HepG2 (cell line): Measurements from ENCODE around the gene WNT3A. TPM values are rescaled to one million over a fixed set of nuclear protein-coding genes. Genes with fewer than 3 reads are reported as not detected.
A peak's percentile ranks its signal among the peaks of the same experiment; 100 is the strongest.

Experiments used
- ATAC-seq: fragments of 200-7000 bp; cut with Tn5 transposase; 3 replicates; pipeline ENCODE4 v1.9.1; 2020; ENCODE audit warnings: mild to moderate bottlenecking, moderate library complexity
- BruUV-seq: library from RNA; stranded (reverse); fragments of 400-500 nt; replicated peaks from 2 replicates; lab custom pipeline; 2021; lab: Mats Ljungman, UMichigan
- CTCF ChIA-PET: fragments of 300-600 bp; formaldehyde crosslinking; extraction: SDS; loops from one replicate; lab custom pipeline; 2021; ENCODE audit warnings: low total read pairs, inconsistent platforms, low intra/inter-chr PET ratio; lab: Yijun Ruan, JAX
- POLR2A ChIA-PET: fragments of 350-600 bp; sonication (Branson Sonifier 250); formaldehyde crosslinking; loops from one replicate; lab custom pipeline; 2020; ENCODE audit warnings: antibody characterized with exemption, inconsistent platforms; lab: Yijun Ruan, JAX
- DNase-seq: peaks from one replicate; pipeline ENCODE4 v3.0.0-alpha.2; 2015; ENCODE audit warnings: low spot score
- FAIRE-seq: peaks from 3 replicates; lab custom pipeline; 2011; peaks lifted over from hg19 to GRCh38; lab: Jason Lieb, UNC
- H2AFZ ChIP-seq: one replicate; pipeline ENCODE4 v1.6.1; 2011; ENCODE audit warnings: low read length, inconsistent platforms
- H3K27ac ChIP-seq: fragments of 300-600 bp; 3 replicates; pipeline ENCODE4 v1.8.0; 2011; ENCODE audit warnings: mixed run types, mild to moderate bottlenecking, mixed read lengths, low read length, inconsistent platforms; ENCODE audit not compliant: insufficient read depth; ENCODE audit errors: extremely low read length
- H3K27me3 ChIP-seq, 2 experiments: fragments of 200-600 bp in 1 of 2; 2 replicates in 1 of 2; 3 replicates in 1 of 2; pipeline versions ENCODE4 v1.6.0 to v1.8.0; 2011; ENCODE audit warnings: low read length in 2 of 2, mild to moderate bottlenecking in 2 of 2, moderate library complexity in 2 of 2, inconsistent platforms in 1 of 2; ENCODE audit not compliant: insufficient read depth in 2 of 2, control insufficient read depth in 1 of 2
- H3K36me3 ChIP-seq, 2 experiments: fragments of 200-600 bp in 1 of 2; replicated peaks in 1 of 2; 2 replicates in 1 of 2; 3 replicates in 1 of 2; pipeline versions ENCODE4 v1.5.1 to v1.8.0; 2011; ENCODE audit warnings: low read length in 2 of 2, inconsistent platforms in 1 of 2; ENCODE audit not compliant: insufficient read depth in 2 of 2, control insufficient read depth in 1 of 2
- H3K4me1 ChIP-seq: 2 replicates; pipeline ENCODE4 v1.5.1; 2012; ENCODE audit warnings: low read length, inconsistent platforms; ENCODE audit not compliant: insufficient read depth
- H3K4me2 ChIP-seq: 2 replicates; pipeline ENCODE4 v1.6.0; 2011; ENCODE audit warnings: low read depth, low read length, inconsistent platforms
- H3K4me3 ChIP-seq, 3 experiments: fragments of 200-600 bp in 1 of 3; sonication (generic), shearing (Covaris generic) in 1 of 3; replicated peaks in 1 of 3; 2 replicates each; pipeline ENCODE4 v1.5.1; 2011 to 2016; ENCODE audit warnings: low read length in 3 of 3, inconsistent platforms in 2 of 3, low read depth in 2 of 3, mild to moderate bottlenecking in 2 of 3, control low read depth in 1 of 3, mixed read lengths in 1 of 3; ENCODE audit not compliant: insufficient read depth in 1 of 3
- H3K79me2 ChIP-seq: one replicate; pipeline ENCODE4 v1.6.1; 2011; ENCODE audit warnings: low read length, inconsistent platforms; ENCODE audit not compliant: insufficient read depth
- H3K9ac ChIP-seq: 2 replicates; pipeline ENCODE4 v1.6.0; 2011; ENCODE audit warnings: mild to moderate bottlenecking, low read depth, low read length, inconsistent platforms; ENCODE audit not compliant: insufficient read depth
- H3K9me3 ChIP-seq: 2 replicates; pipeline ENCODE4 v1.5.1; 2012; ENCODE audit warnings: mild to moderate bottlenecking, low read length
- H4K20me1 ChIP-seq: 2 replicates; pipeline ENCODE4 v1.6.0; 2011; ENCODE audit warnings: inconsistent platforms, mild to moderate bottlenecking, low read length, moderate library complexity; ENCODE audit not compliant: insufficient read depth
- CCDC6 ChIP-seq: sonication (generic); formaldehyde crosslinking; IDR thresholded peaks from 2 replicates; pipeline ENCODE4 v1.8.1; 2022; ENCODE audit warnings: mild to moderate bottlenecking, missing genetic modification reagents, moderate library complexity
- FOXP1 ChIP-seq, 2 experiments: fragments of 450-650 bp in 1 of 2; IDR thresholded peaks; 2 replicates each; pipeline ENCODE4 v1.6.1; 2017 to 2018; ENCODE audit warnings: antibody characterized with exemption in 1 of 2
- GMEB2 ChIP-seq: IDR thresholded peaks from 2 replicates; pipeline ENCODE4 v1.6.1; 2016; ENCODE audit warnings: missing biosample characterization, missing genetic modification reagents, low read depth
- HES4 ChIP-seq: sonication (generic); formaldehyde crosslinking; IDR thresholded peaks from 2 replicates; pipeline ENCODE4 v1.9.0; 2021; ENCODE audit warnings: mild to moderate bottlenecking, missing genetic modification reagents, borderline replicate concordance
- HHEX ChIP-seq: IDR thresholded peaks from 2 replicates; pipeline ENCODE4 v1.6.1; 2016; ENCODE audit warnings: control low read depth
- HMGA1 ChIP-seq: sonication (generic); formaldehyde crosslinking; conservative IDR thresholded peaks from 2 replicates; pipeline ENCODE4 v1.4.0; 2020; ENCODE audit warnings: missing genetic modification reagents
- HOXD1 ChIP-seq: sonication (generic); formaldehyde crosslinking; IDR thresholded peaks from 2 replicates; pipeline ENCODE4 v1.5.0; 2020; ENCODE audit warnings: missing genetic modification reagents
- IKZF5 ChIP-seq: IDR thresholded peaks from 2 replicates; pipeline ENCODE4 v1.6.1; 2018; ENCODE audit warnings: missing genetic modification reagents, mild to moderate bottlenecking, missing compliant biosample characterization
- KLF11 ChIP-seq: IDR thresholded peaks from 2 replicates; pipeline ENCODE4 v1.6.1; 2016; ENCODE audit warnings: missing compliant biosample characterization
- KLF12 ChIP-seq: sonication (generic); formaldehyde crosslinking; IDR thresholded peaks from 2 replicates; pipeline ENCODE4 v1.4.0; 2020; ENCODE audit warnings: missing genetic modification reagents, borderline replicate concordance
- MAX ChIP-seq: IDR thresholded peaks from 2 replicates; pipeline ENCODE4 v1.6.1; 2012; ENCODE audit warnings: inconsistent platforms
- PRDM15 ChIP-seq: sonication (generic); formaldehyde crosslinking; IDR thresholded peaks from 2 replicates; pipeline ENCODE4 v1.4.0; 2020; ENCODE audit warnings: missing genetic modification reagents
- TRIM24 ChIP-seq: sonication (generic); formaldehyde crosslinking; IDR thresholded peaks from 2 replicates; pipeline ENCODE4 v1.8.0; 2022; ENCODE audit warnings: mild to moderate bottlenecking, missing genetic modification reagents
- ZFY ChIP-seq: sonication (generic); formaldehyde crosslinking; IDR thresholded peaks from 2 replicates; pipeline ENCODE4 v1.4.0; 2020; ENCODE audit warnings: missing genetic modification reagents
- ZNF180 ChIP-seq: sonication (generic); formaldehyde crosslinking; IDR thresholded peaks from 2 replicates; pipeline ENCODE4 v1.4.0; 2020; ENCODE audit warnings: low read depth, missing genetic modification reagents, borderline replicate concordance
- ZNF720 ChIP-seq: sonication (generic); formaldehyde crosslinking; IDR thresholded peaks from 2 replicates; pipeline ENCODE4 v1.4.0; 2020; ENCODE audit warnings: missing genetic modification reagents
- WGBS: methylation state at CpG from one replicate; pipeline ENCODE4 v1.1.6; 2017; ENCODE audit warnings: low lambda C conversion rate; 5-methylcytosine and 5-hydroxymethylcytosine counted together
- in situ Hi-C: cut with HindIII; loops from 2 replicates; pipeline ENCODE4 v1.10.0; 2017; ENCODE audit warnings: low pct_unique_long_range_greater_than_20kb; ENCODE audit not compliant: extremely low pct_ligation_motif_present
- intact Hi-C: fragments of 100-400 bp; cut with micrococcal nuclease; formaldehyde crosslinking; loops from one replicate; pipeline ENCODE4 v1.10.0; 2022; ENCODE audit not compliant: unreplicated experiment
- polyA plus RNA-seq, 8 experiments: library from polyadenylated mRNA; depleted of rRNA in 3 of 8; stranded (reverse) in 7 of 8; unstranded in 1 of 8; fragments of >200 nt; fragmentation: Illumina TruSeq in 4 of 8; extraction: Trizol in 4 of 8; gene quantifications; 2 replicates each; pipeline versions ENCODE4 v1.2.1 to v1.2.3, GENCODE V29; 2011 to 2016; ENCODE audit warnings: low read depth in 4 of 8, missing spikeins in 1 of 8, mixed read lengths in 1 of 8; ENCODE audit not compliant: insufficient read depth in 1 of 8
- total RNA-seq, 5 experiments: library from RNA; depleted of rRNA; stranded (reverse); fragments of >200 nt; fragmentation: Illumina TruSeq; extraction: Trizol; gene quantifications; 2 replicates each; pipeline ENCODE4 v1.2.3, GENCODE V29; 2016; ENCODE audit warnings: low read depth in 1 of 5

Gene WNT3A
- total and polyA plus RNA-seq, 2 of the 13 experiments (the other 11 are each of a cell fraction or from before 2014, with no cell fraction given), result not detected

- 0 out of 2 replicates have a peak, but pooled peaks have one; percentile 8 for TF ChIP-seq PRDM15
Observed at GRCh38 chr1:228108742-228109072, 101.9 kb downstream of the WNT3A start (continued).

- 1% methylated on average over 57 of the region's 66 CpGs for whole genome bisulfite sequencing
- Histone ChIP-seq H3K9me3 (no peaks in the 10 kb centered on the region), H2AFZ (no peak within 1 kb of the TSS), H3K27ac (peak within 1 kb of the TSS; percentile 90), H3K36me3 (peaks cover 2 to 7% of the 10 kb centered on the region in 2 experiments; a peak in 2 of 5 replicates), H3K27me3 (no peaks in the 10 kb centered on the region; a peak in 1 of 5 replicates), H4K20me1 (no peaks in the 10 kb centered on the region), H3K4me2 (peak within 1 kb of the TSS; percentile 93), H3K4me3 (peak within 1 kb of the TSS; percentile 90 to 99 (median 97)), H3K9ac (peak within 1 kb of the TSS; percentile 97), H3K4me1 (peaks cover 34% of the 10 kb centered on the region), H3K79me2 (peaks cover 18% of the 10 kb centered on the region)
- ChIA-PET CTCF (no interaction called here), POLR2A (interaction anchor here (0.7 to 2.1 kb wide), 11 partner anchors 8 to 1704 kb away, joined by 3 to 38 read pairs (median 4); partner anchors contain the start of genes ARF1 and IBA57)
- peak; percentile 80 for ATAC-seq
- in situ Hi-C loops, result no loop called here
- peak; percentile 92 for DNase-seq
- BruUV-seq, result no TSS peak
- FAIRE-seq, result peak; percentile 79
- intact Hi-C loops, result no loop called here
- no peak; the same call in 1 of the 2 replicates for TF ChIP-seq HOXD1 (CRISPR knock-in tag)
- no peak for TF ChIP-seq ZNF180 (CRISPR knock-in tag)
- TF ChIP-seq HHEX, result no peak
- no peak for TF ChIP-seq FOXP1 (IDR thresholded peaks at IDR 0.05)
- TF ChIP-seq FOXP1 (CRISPR knock-in tag; IDR thresholded peaks at IDR 0.05), result no peak
- peak; percentile 73; the same call in 1 of the 2 replicates for TF ChIP-seq HES4 (CRISPR knock-in tag)
- TF ChIP-seq IKZF5, result peak; percentile 71; the same call in 1 of the 2 replicates
- no peak for TF ChIP-seq ZNF720 (CRISPR knock-in tag)
- peak; percentile 80 for TF ChIP-seq GMEB2 (CRISPR knock-in tag)
- TF ChIP-seq TRIM24 (CRISPR knock-in tag), result no peak
- peak; percentile 79; the same call in 1 of the 2 replicates for TF ChIP-seq KLF12 (CRISPR knock-in tag)
- no peak for TF ChIP-seq HMGA1 (CRISPR knock-in tag)
- peak; percentile 80; the same call in 1 of the 2 replicates for TF ChIP-seq ZFY (CRISPR knock-in tag)
- peak; percentile 95 for TF ChIP-seq CCDC6
- peak; percentile 89 for TF ChIP-seq MAX
- TF ChIP-seq KLF11 (CRISPR knock-in tag), result no peak
Observed at GRCh38 chr1:228109073-228109961, 102.5 kb downstream of the WNT3A start, which contains the start of gene MRPL55. TSS of gene MRPL55 (minus strand) at chr1:228109299. CDS start at chr1:228108260, 1,039 bp downstream.
